ENCODE data around the gene GNGT1. TPM values are rescaled to one million over a fixed set of nuclear protein-coding genes. Genes with fewer than 3 reads are reported as not detected.

The GNGT1 gene
- total RNA-seq, 1 experiment from 2014 or later, result 0.20 TPM

DNA sequence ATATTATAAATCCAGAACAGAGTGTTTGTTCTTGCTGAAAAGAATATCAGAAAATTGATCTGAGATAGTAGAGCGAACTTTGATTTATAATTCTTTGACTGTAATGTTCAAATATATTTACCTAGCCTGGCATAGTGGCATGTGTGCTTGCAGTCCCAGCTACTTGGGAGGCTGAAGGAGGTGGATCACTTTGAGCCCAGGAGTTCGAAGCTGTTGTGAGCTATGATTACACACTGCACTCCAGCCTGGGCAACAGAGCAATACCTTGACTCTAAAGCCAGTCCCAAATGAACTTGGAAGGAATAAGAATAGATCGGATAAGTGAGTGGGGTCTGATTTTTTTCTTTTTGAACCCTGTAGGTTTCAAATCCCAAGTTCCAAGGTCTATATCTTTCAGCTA is 38.7 kb downstream of the GNGT1 start:
- no peaks in the 10 kb centered on the region for H3K79me1 ChIP-seq (ENCODE audit: insufficient read depth, low read depth, low read length, poor library complexity, severe bottlenecking)
- no peak overlapping the region for H3K4ac ChIP-seq (ENCODE audit: low read depth, low read length)
- no peak overlapping the region for H3K18ac ChIP-seq (ENCODE audit: insufficient read length, low read depth, low read length)
- H4K91ac ChIP-seq (ENCODE audit: insufficient read length, low read depth, low read length), result no peak overlapping the region
- no peaks in the 10 kb centered on the region; the same call in 1 of the 2 replicates for H3K27me3 Mint-ChIP-seq (ENCODE audit: low read depth)
- H3K27me3 ChIP-seq (ENCODE audit: insufficient read depth, low read length), result no peaks in the 10 kb centered on the region
- H3K9me3 ChIP-seq (ENCODE audit: control insufficient read depth, low read depth, low read length), result no peaks in the 10 kb centered on the region
- no peak overlapping the region for H3T11ph ChIP-seq (ENCODE audit: low read length)
- H3K14ac ChIP-seq (ENCODE audit: insufficient read depth, low read length), result no peak overlapping the region
- H3K4me1 Mint-ChIP-seq, result no peaks in the 10 kb centered on the region
- no peak overlapping the region for H2AK5ac ChIP-seq (ENCODE audit: insufficient read length, low read length)
- WGBS (ENCODE audit: extremely low coverage, insufficient read length, low lambda C conversion rate), result no CpG with 5 or more reads among the region's 3 CpGs
- no peak overlapping the region for H2BK5ac ChIP-seq (ENCODE audit: insufficient read length, low read length)
- no peaks in the 10 kb centered on the region for H3K79me2 ChIP-seq (ENCODE audit: insufficient read depth, low read length)
- H3K4me2 ChIP-seq (ENCODE audit: insufficient read depth, insufficient read length, low read length), result no peak overlapping the region
- H3K4me1 ChIP-seq (ENCODE audit: insufficient read depth, low read length), result no peaks in the 10 kb centered on the region
- no peak overlapping the region for H2BK20ac ChIP-seq (ENCODE audit: low read depth, low read length, poor library complexity, severe bottlenecking)
- H3K56ac ChIP-seq (ENCODE audit: insufficient read length, low read depth, low read length), result no peak overlapping the region
- no peak overlapping the region for H2BK12ac ChIP-seq (ENCODE audit: insufficient read length, low read depth, low read length)
- no peak overlapping the region for H4K8ac ChIP-seq (replicated peaks; ENCODE audit: insufficient read length, low read depth, low read length)
- no peak overlapping the region for H3K23ac ChIP-seq (ENCODE audit: insufficient read length, low read depth, low read length)
- no peaks in the 10 kb centered on the region for H3K9me3 Mint-ChIP-seq
- no peak overlapping the region for H3K27ac ChIP-seq (ENCODE audit: insufficient read length, low read depth, low read length)
- no peak overlapping the region for H3K4me3 Mint-ChIP-seq
- H2BK120ac ChIP-seq (ENCODE audit: low read depth, low read length, poor library complexity, severe bottlenecking), result no peak overlapping the region
- no peak overlapping the region for H2AFZ ChIP-seq (ENCODE audit: low read length)
- no peak for DNase-seq
- no peaks in the 10 kb centered on the region for H4K20me1 ChIP-seq (ENCODE audit: control insufficient read depth, insufficient read depth, insufficient read length)
- no peak overlapping the region for H3K27ac Mint-ChIP-seq
- no peak overlapping the region for H3K9ac ChIP-seq (ENCODE audit: extremely low read depth, insufficient read length, low read length)
- no peak overlapping the region for H2BK15ac ChIP-seq (ENCODE audit: low read depth, low read length)
- no peaks in the 10 kb centered on the region for H3K36me3 Mint-ChIP-seq (ENCODE audit: insufficient read depth in 1 of 3, low read depth in 3 of 3)
- no peaks in the 10 kb centered on the region for H3K23me2 ChIP-seq (ENCODE audit: insufficient read length, low read depth, low read length, poor library complexity, severe bottlenecking)
- TF ChIP-seq, protein P1, sequence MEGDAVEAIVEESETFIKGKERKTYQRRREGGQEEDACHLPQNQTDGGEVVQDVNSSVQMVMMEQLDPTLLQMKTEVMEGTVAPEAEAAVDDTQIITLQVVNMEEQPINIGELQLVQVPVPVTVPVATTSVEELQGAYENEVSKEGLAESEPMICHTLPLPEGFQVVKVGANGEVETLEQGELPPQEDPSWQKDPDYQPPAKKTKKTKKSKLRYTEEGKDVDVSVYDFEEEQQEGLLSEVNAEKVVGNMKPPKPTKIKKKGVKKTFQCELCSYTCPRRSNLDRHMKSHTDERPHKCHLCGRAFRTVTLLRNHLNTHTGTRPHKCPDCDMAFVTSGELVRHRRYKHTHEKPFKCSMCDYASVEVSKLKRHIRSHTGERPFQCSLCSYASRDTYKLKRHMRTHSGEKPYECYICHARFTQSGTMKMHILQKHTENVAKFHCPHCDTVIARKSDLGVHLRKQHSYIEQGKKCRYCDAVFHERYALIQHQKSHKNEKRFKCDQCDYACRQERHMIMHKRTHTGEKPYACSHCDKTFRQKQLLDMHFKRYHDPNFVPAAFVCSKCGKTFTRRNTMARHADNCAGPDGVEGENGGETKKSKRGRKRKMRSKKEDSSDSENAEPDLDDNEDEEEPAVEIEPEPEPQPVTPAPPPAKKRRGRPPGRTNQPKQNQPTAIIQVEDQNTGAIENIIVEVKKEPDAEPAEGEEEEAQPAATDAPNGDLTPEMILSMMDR (conservative IDR thresholded peaks at IDR 0.05), result no peak
- no peak overlapping the region for H4K5ac ChIP-seq (ENCODE audit: insufficient read length, low read depth, low read length)

Measured in H9 (cell line).